ENCODE measurements around the gene C1QTNF12.
A peak's percentile ranks its signal among the peaks of the same experiment; 100 is the strongest.

C1QTNF12 gene

DNA sequence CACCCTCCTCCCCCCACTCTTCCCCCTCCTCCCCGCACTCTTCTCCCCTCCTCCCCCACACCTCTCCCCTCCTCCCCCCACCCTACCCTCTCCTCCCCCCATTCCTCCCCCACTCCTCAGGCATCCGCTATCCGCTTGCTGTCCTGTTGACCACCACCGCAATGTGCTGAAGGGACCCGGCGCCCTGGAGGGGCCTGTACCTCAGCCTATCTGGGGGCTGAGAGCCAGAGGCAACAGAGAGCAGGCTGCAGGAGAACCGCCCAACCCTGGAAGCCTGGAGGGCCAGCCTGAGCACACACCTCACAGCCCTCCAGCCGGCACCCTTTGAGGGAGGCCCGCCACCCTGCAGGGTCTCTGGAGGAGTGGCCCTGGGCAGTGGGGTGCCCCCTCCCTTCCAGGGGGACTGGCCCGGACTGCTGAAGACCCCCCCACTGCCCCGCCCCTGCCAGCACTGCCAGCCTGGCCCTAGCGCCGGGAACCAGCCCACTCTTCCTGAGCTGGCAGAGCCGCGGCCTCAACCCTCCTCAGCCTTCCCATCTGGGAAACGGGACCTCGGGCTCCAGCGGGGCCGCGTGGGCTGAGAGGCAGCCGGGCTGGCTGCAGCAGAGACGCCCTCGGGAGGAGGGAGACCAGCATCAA lies 1.2 kb downstream of the C1QTNF12 start:
- H3K4me3 Mint-ChIP-seq = no peak overlapping the region
- H3K27ac Mint-ChIP-seq = no peak overlapping the region
- TF ChIP-seq, protein P1, sequence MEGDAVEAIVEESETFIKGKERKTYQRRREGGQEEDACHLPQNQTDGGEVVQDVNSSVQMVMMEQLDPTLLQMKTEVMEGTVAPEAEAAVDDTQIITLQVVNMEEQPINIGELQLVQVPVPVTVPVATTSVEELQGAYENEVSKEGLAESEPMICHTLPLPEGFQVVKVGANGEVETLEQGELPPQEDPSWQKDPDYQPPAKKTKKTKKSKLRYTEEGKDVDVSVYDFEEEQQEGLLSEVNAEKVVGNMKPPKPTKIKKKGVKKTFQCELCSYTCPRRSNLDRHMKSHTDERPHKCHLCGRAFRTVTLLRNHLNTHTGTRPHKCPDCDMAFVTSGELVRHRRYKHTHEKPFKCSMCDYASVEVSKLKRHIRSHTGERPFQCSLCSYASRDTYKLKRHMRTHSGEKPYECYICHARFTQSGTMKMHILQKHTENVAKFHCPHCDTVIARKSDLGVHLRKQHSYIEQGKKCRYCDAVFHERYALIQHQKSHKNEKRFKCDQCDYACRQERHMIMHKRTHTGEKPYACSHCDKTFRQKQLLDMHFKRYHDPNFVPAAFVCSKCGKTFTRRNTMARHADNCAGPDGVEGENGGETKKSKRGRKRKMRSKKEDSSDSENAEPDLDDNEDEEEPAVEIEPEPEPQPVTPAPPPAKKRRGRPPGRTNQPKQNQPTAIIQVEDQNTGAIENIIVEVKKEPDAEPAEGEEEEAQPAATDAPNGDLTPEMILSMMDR (IDR thresholded peaks at IDR 0.05; ENCODE audit: unreplicated experiment in 3 of 3) = no peak
- peaks cover 9% of the 10 kb centered on the region for H3K27me3 Mint-ChIP-seq (ENCODE audit: low read depth)
- no peaks in the 10 kb centered on the region for H3K4me1 Mint-ChIP-seq
- H3K36me3 Mint-ChIP-seq (ENCODE audit: low read depth) = no peaks in the 10 kb centered on the region
- H3K9me3 Mint-ChIP-seq = no peaks in the 10 kb centered on the region

DNA sequence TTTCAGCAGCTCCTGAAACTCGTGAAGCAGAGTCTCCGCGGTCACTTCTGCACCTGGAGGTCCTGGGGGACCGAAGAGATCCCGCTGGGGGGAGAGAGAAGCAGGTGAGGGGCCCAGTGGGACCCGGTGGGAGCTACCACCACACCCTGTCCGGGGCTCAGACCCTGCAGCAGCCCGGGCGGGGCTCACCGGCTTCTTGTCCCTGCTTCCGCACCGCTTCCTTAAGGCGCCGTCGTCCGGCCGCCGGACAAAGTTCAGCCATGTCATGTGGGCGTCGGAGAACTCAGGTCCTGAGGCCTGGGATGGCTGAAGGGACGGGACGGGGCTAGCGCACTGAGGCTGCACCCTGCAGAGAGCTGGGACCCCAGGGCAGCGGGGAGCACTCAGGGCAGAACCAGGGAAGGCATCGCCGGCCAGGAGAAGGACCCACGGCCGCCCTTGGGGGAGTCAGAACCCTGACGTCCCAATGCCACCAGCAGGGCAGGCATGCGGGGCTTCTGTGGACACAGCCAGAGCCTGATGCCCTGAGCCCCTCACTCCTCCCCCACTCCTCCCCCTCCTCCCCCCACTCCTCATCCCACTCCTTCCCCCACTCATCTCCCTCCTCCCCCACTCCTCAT lies 2.2 kb downstream of the C1QTNF12 start:
- H3K4me3 Mint-ChIP-seq = peak overlapping the region in 1 of 3 experiments; percentile 19
- H3K9me3 Mint-ChIP-seq = no peaks in the 10 kb centered on the region
- peaks cover 9% of the 10 kb centered on the region for H3K27me3 Mint-ChIP-seq (ENCODE audit: low read depth)
- TF ChIP-seq, protein P1 (IDR thresholded peaks at IDR 0.05; ENCODE audit: unreplicated experiment in 3 of 3) = no peak
- no peaks in the 10 kb centered on the region for H3K4me1 Mint-ChIP-seq
- no peak overlapping the region for H3K27ac Mint-ChIP-seq
- H3K36me3 Mint-ChIP-seq (ENCODE audit: low read depth) = no peaks in the 10 kb centered on the region

DNA sequence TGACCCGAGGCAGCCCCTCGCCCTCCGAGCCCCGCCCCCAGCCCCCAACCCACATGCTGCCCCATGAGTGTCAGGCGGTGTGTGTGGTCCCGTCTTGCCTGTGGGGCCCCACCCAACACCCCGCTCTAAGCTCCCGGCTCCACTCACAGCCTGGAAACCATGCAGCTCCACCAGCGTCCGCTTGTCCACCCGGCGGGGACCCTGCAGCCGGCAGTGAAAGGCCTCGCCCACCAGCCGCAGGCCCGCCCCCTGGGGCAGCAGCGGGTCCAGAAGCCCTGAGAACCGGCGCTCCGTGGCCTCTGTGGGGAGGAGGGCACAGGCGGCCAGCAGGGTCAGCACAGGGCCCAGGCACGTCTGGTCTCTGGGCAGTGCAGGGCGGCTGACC lies 2.7 kb downstream of the C1QTNF12 start:
- Mint-ChIP-seq H3K27me3 (ENCODE audit: low read depth) (peaks cover 9% of the 10 kb centered on the region), H3K9me3 (no peaks in the 10 kb centered on the region), H3K36me3 (ENCODE audit: low read depth) (no peaks in the 10 kb centered on the region), H3K4me1 (no peaks in the 10 kb centered on the region), H3K27ac (no peak overlapping the region), H3K4me3 (peak overlapping the region in 1 of 3 experiments; percentile 19)
- TF ChIP-seq, protein P1 (IDR thresholded peaks at IDR 0.05; ENCODE audit: unreplicated experiment in 3 of 3) = no peak

DNA sequence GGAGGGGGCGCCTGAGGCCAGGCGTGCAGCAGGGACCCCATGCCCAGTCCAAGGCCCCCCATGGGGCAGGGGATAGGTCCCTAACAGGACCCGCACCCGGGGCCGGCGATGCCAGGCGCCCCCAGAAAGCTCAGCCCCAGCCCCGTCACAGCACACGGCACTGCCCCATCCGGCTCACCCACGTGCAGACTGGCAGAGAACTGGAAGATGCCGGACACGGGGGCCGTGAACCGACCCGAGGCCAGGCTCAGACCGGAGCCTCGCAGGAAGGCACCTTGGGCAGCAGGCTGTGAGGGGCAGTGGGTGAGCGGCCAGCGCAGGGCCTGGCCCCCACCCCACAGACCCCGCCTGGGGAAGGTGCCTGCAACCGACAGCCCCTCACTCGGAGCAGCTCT lies 3.3 kb downstream of the C1QTNF12 start:
- H3K4me3 Mint-ChIP-seq = no peak overlapping the region
- TF ChIP-seq, protein P1 (IDR thresholded peaks at IDR 0.05; ENCODE audit: unreplicated experiment in 3 of 3) = no peak
- no peak overlapping the region for H3K27ac Mint-ChIP-seq
- peaks cover 9% of the 10 kb centered on the region for H3K27me3 Mint-ChIP-seq (ENCODE audit: low read depth)
- H3K36me3 Mint-ChIP-seq (ENCODE audit: low read depth) = no peaks in the 10 kb centered on the region
- no peaks in the 10 kb centered on the region for H3K9me3 Mint-ChIP-seq
- H3K4me1 Mint-ChIP-seq = no peaks in the 10 kb centered on the region

DNA sequence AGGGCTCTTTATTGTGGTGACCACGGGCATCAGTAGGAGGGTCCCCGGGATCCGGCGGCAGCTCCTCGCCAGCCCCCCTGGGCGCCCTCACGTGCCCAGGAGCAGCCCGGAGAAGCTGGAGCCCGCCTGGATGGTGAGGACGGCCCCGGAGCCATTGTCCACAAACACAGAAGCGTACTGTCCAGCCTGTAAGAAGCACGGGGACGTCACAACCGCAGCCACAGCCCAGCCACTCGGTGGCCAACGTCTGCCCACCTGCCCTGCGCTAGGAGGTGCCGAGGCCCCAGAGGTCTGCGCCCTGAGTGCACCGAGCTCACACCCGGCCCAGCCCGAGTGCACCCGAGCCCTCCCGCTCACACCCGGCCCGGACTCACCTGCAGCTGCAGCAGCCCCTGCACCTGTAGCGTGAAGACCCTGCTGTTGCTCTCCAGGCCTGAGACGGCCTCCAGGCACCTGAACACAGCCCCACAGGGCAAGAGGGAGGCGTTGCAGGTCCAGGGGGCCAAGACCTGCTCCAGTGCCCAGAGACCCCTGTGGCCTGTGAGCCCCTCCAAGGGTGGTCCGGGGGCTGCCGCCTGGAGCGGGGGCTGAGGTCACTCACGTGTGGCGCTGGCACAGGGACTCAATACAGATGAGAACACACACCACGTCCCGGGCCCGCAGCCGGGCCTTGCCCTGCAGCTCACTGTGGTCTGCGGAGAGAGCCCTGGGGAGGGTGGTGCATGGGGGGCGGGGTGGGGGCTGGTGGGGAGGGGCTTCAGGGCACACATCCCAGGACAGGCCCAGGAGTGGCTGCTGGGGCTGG lies 3.9 kb downstream of the C1QTNF12 start:
- Mint-ChIP-seq H3K27me3 (ENCODE audit: low read depth) (peaks cover 5% of the 10 kb centered on the region), H3K36me3 (ENCODE audit: low read depth) (no peaks in the 10 kb centered on the region), H3K4me1 (no peaks in the 10 kb centered on the region), H3K4me3 (no peak overlapping the region), H3K9me3 (no peaks in the 10 kb centered on the region), H3K27ac (no peak overlapping the region)
- TF ChIP-seq, protein P1 (IDR thresholded peaks at IDR 0.05; ENCODE audit: unreplicated experiment in 3 of 3) = no peak

Measured in nephron (organoid).